Stimulated activated CD4-positive, alpha-beta T cell treated with anti-CD3 and anti-CD28 coated beads, Interleukin-2, amount 100 ng/mL, for 24 hours (primary cell): ENCODE data around the gene CST2.
"Not testable (repeated sequence)": the region's sequence is repeated elsewhere in the genome, so short reads cannot be mapped to it uniquely, and the experiment has no call there.

Experiments
- DNase-seq, 2 donors: peaks; one replicate each; pipeline ENCODE4 v3.0.0-alpha.2; 2020

Gene CST2

GRCh38 chr20:23826541-23827021, at the start of gene CST2:
TSS of gene CST2 (minus strand) at chr20:23826729. CDS start at chr20:23826660, 69 bp downstream.
- no peak for DNase-seq

GRCh38 chr20:23875606-23876237, 49.2 kb upstream of the CST2 start:
- no peak for DNase-seq

GRCh38 chr20:23874747-23875146, 48.2 kb upstream of the CST2 start:
- DNase-seq: no peak

GRCh38 chr20:23873370-23874015, 47.0 kb upstream of the CST2 start:
- no peak for DNase-seq

GRCh38 chr20:23872065-23872464, 45.5 kb upstream of the CST2 start:
- no peak for DNase-seq

GRCh38 chr20:23870461-23870860, 43.9 kb upstream of the CST2 start:
- DNase-seq: no peak

GRCh38 chr20:23869520-23869919, 43.0 kb upstream of the CST2 start:
- DNase-seq: no peak

- no peak for DNase-seq
These were observed 41.8 kb upstream of the CST2 start for GRCh38 chr20:23868321-23868720.

GRCh38 chr20:23867152-23867776, 40.7 kb upstream of the CST2 start:
- no peak for DNase-seq

GRCh38 chr20:23860771-23861170, 34.2 kb upstream of the CST2 start:
- DNase-seq: not testable (repeated sequence)

- DNase-seq: no peak
These were observed 31.6 kb upstream of the CST2 start for GRCh38 chr20:23857962-23858595.

- no peak for DNase-seq
These were observed 30.2 kb upstream of the CST2 start for GRCh38 chr20:23856736-23857135.

- DNase-seq: no peak
These were observed 29.7 kb upstream of the CST2 start for GRCh38 chr20:23856226-23856625.

- no peak for DNase-seq
These were observed 15.2 kb upstream of the CST2 start for GRCh38 chr20:23841693-23842092.

- DNase-seq: no peak
These were observed 9.2 kb upstream of the CST2 start for GRCh38 chr20:23835716-23836115.

GRCh38 chr20:23832775-23833513, 6.4 kb upstream of the CST2 start:
- DNase-seq: no peak

- DNase-seq: not testable (repeated sequence)
These were observed 5.4 kb upstream of the CST2 start for GRCh38 chr20:23831961-23832360.

GRCh38 chr20:23823621-23824324, 2.8 kb downstream of the CST2 start:
- no peak for DNase-seq

- DNase-seq: no peak
These were observed 3.4 kb downstream of the CST2 start for GRCh38 chr20:23823111-23823510.

GRCh38 chr20:23820493-23820892, 6.0 kb downstream of the CST2 start:
- no peak for DNase-seq

- not testable (repeated sequence) for DNase-seq
These were observed 15.0 kb downstream of the CST2 start for GRCh38 chr20:23811559-23811958.

- not testable (repeated sequence) for DNase-seq
These were observed 16.2 kb downstream of the CST2 start for GRCh38 chr20:23810349-23810748.
